ACC112 (cell line): ENCODE results near the gene LDLRAD2.

Experiments used
- H2AFZ ChIP-seq: fragments of 200-600 bp; sonication (generic); one replicate; pipeline ENCODE4 v1.6.0; 2017; ENCODE audit warnings: antibody characterized with exemption, low read length; ENCODE audit not compliant: unreplicated experiment
- H3K27ac ChIP-seq: fragments of 200-600 bp; sonication (generic); 2 replicates; pipeline ENCODE4 v1.5.1; 2014; ENCODE audit warnings: low read depth, mild to moderate bottlenecking, antibody characterized with exemption, low read length, moderate library complexity
- H3K27me3 ChIP-seq: fragments of 200-600 bp; sonication (generic); 2 replicates; pipeline ENCODE4 v1.6.1; 2014; ENCODE audit warnings: mild to moderate bottlenecking, antibody characterized with exemption, low read length, moderate library complexity, mixed read lengths; ENCODE audit not compliant: insufficient read depth
- H3K36me3 ChIP-seq: fragments of 200-600 bp; sonication (generic); 2 replicates; pipeline ENCODE4 v1.6.1; 2016; ENCODE audit warnings: mild to moderate bottlenecking, antibody characterized with exemption, low read length, moderate library complexity, mixed read lengths; ENCODE audit not compliant: insufficient read depth
- H3K4me1 ChIP-seq: fragments of 200-600 bp; sonication (generic); one replicate; pipeline ENCODE4 v1.6.1; 2016; ENCODE audit warnings: low read length, mixed read lengths; ENCODE audit not compliant: insufficient read depth, unreplicated experiment, control insufficient read depth
- H3K4me3 ChIP-seq: fragments of 200-600 bp; sonication (generic); 2 replicates; pipeline ENCODE4 v1.5.1; 2014; ENCODE audit warnings: mild to moderate bottlenecking, low read depth, low read length
- H3K79me2 ChIP-seq: fragments of 200-600 bp; sonication (generic); one replicate; pipeline ENCODE4 v1.6.0; 2016; ENCODE audit warnings: low read length; ENCODE audit not compliant: control insufficient read depth, unreplicated experiment, insufficient read depth

The LDLRAD2 gene

GRCh38 chr1:21814981-21815582 lies 3.0 kb downstream of the LDLRAD2 start:
- H3K27ac ChIP-seq = no peak overlapping the region
- H3K27me3 ChIP-seq = no peaks in the 10 kb centered on the region
- peaks cover 14% of the 10 kb centered on the region for H3K4me1 ChIP-seq
- no peak overlapping the region for H2AFZ ChIP-seq
- H3K79me2 ChIP-seq = no peaks in the 10 kb centered on the region
- peaks cover 5% of the 10 kb centered on the region; the same call in 1 of the 2 replicates for H3K36me3 ChIP-seq
- H3K4me3 ChIP-seq = no peak overlapping the region

- Histone ChIP-seq H2AFZ (no peak overlapping the region), H3K4me1 (peaks cover 14% of the 10 kb centered on the region), H3K27ac (no peak overlapping the region), H3K4me3 (no peak overlapping the region), H3K27me3 (no peaks in the 10 kb centered on the region), H3K79me2 (no peaks in the 10 kb centered on the region), H3K36me3 (peaks cover 10% of the 10 kb centered on the region)
Measured at GRCh38 chr1:21815724-21816321, 3.8 kb downstream of the LDLRAD2 start.

GRCh38 chr1:21816602-21817302 lies 4.7 kb downstream of the LDLRAD2 start:
- no peak overlapping the region for H3K4me3 ChIP-seq
- no peaks in the 10 kb centered on the region for H3K79me2 ChIP-seq
- H3K36me3 ChIP-seq = peaks cover 16% of the 10 kb centered on the region
- no peak overlapping the region for H2AFZ ChIP-seq
- H3K4me1 ChIP-seq = peaks cover 13% of the 10 kb centered on the region
- H3K27ac ChIP-seq = no peak overlapping the region
- H3K27me3 ChIP-seq = no peaks in the 10 kb centered on the region

GRCh38 chr1:21818656-21819055 lies 6.6 kb downstream of the LDLRAD2 start:
- Histone ChIP-seq H3K27ac (no peak overlapping the region), H3K36me3 (peaks cover 16% of the 10 kb centered on the region), H3K27me3 (no peaks in the 10 kb centered on the region), H3K4me1 (peaks cover 9% of the 10 kb centered on the region), H3K79me2 (no peaks in the 10 kb centered on the region), H3K4me3 (no peak overlapping the region), H2AFZ (no peak overlapping the region)

- Histone ChIP-seq H3K27me3 (no peaks in the 10 kb centered on the region), H3K4me3 (no peak overlapping the region), H3K36me3 (peaks cover 21% of the 10 kb centered on the region), H2AFZ (no peak overlapping the region), H3K4me1 (peaks cover 9% of the 10 kb centered on the region), H3K27ac (no peak overlapping the region), H3K79me2 (no peaks in the 10 kb centered on the region)
Measured at GRCh38 chr1:21820597-21821232, 8.7 kb downstream of the LDLRAD2 start.

GRCh38 chr1:21821385-21822019 lies 9.4 kb downstream of the LDLRAD2 start:
- Histone ChIP-seq H3K4me1 (peaks cover 9% of the 10 kb centered on the region), H3K4me3 (no peak overlapping the region), H3K79me2 (no peaks in the 10 kb centered on the region), H2AFZ (no peak overlapping the region), H3K36me3 (peaks cover 21% of the 10 kb centered on the region), H3K27me3 (no peaks in the 10 kb centered on the region), H3K27ac (no peak overlapping the region)

- H3K79me2 ChIP-seq = no peaks in the 10 kb centered on the region
- H2AFZ ChIP-seq = no peak overlapping the region
- H3K4me1 ChIP-seq = peaks cover under 1% of the 10 kb centered on the region
- H3K27ac ChIP-seq = no peak overlapping the region
- no peaks in the 10 kb centered on the region for H3K27me3 ChIP-seq
- no peak overlapping the region for H3K4me3 ChIP-seq
- peaks cover 23% of the 10 kb centered on the region for H3K36me3 ChIP-seq
Measured at GRCh38 chr1:21822349-21822748, 10.3 kb downstream of the LDLRAD2 start.

- H3K27ac ChIP-seq = no peak overlapping the region
- no peaks in the 10 kb centered on the region for H3K79me2 ChIP-seq
- H3K4me3 ChIP-seq = no peak overlapping the region
- H3K36me3 ChIP-seq = peaks cover 27% of the 10 kb centered on the region
- H3K4me1 ChIP-seq = no peaks in the 10 kb centered on the region
- H2AFZ ChIP-seq = no peak overlapping the region
- H3K27me3 ChIP-seq = no peaks in the 10 kb centered on the region
Measured at GRCh38 chr1:21823206-21823979, 11.3 kb downstream of the LDLRAD2 start.

GRCh38 chr1:21823980-21824702 lies 12.1 kb downstream of the LDLRAD2 start:
- peaks cover 24% of the 10 kb centered on the region for H3K36me3 ChIP-seq
- H3K27ac ChIP-seq = no peak overlapping the region
- H3K27me3 ChIP-seq = no peaks in the 10 kb centered on the region
- H3K79me2 ChIP-seq = no peaks in the 10 kb centered on the region
- no peak overlapping the region for H3K4me3 ChIP-seq
- no peak overlapping the region for H2AFZ ChIP-seq
- H3K4me1 ChIP-seq = no peaks in the 10 kb centered on the region
